ENCODE measurements around the gene MTERF4.

MTERF4 gene

GRCh38 chr2:241069821-241070281, 32.2 kb downstream of the MTERF4 start:
- no peak overlapping the region for H3K4me3 ChIP-seq (replicated peaks; ENCODE audit: low read depth, low read length)
- DNase-seq (ENCODE audit: extremely low read depth, low read depth) = no peak
- no peak for TF ChIP-seq CTCF (IDR thresholded peaks at IDR 0.05; ENCODE audit: low read depth, low read length, missing control alignments)

- no peak for DNase-seq (ENCODE audit: extremely low read depth, low read depth)
- no peak for TF ChIP-seq CTCF (IDR thresholded peaks at IDR 0.05; ENCODE audit: low read depth, low read length, missing control alignments)
- H3K4me3 ChIP-seq (replicated peaks; ENCODE audit: low read depth, low read length) = no peak overlapping the region
These were observed 32.9 kb downstream of the MTERF4 start for GRCh38 chr2:241068942-241069810.

GRCh38 chr2:241068136-241068941, 33.7 kb downstream of the MTERF4 start:
- no peak overlapping the region for H3K4me3 ChIP-seq (replicated peaks; ENCODE audit: low read depth, low read length)
- TF ChIP-seq CTCF (IDR thresholded peaks at IDR 0.05; ENCODE audit: low read depth, low read length, missing control alignments) = no peak
- DNase-seq (ENCODE audit: extremely low read depth, low read depth) = no peak

GRCh38 chr2:241067501-241068135, 34.5 kb downstream of the MTERF4 start:
- H3K4me3 ChIP-seq (replicated peaks; ENCODE audit: low read depth, low read length) = no peak overlapping the region
- TF ChIP-seq CTCF (IDR thresholded peaks at IDR 0.05; ENCODE audit: low read depth, low read length, missing control alignments) = no peak
- DNase-seq (ENCODE audit: extremely low read depth, low read depth) = no peak

GRCh38 chr2:241066893-241067341, 35.2 kb downstream of the MTERF4 start:
- no peak for TF ChIP-seq CTCF (IDR thresholded peaks at IDR 0.05; ENCODE audit: low read depth, low read length, missing control alignments)
- H3K4me3 ChIP-seq (replicated peaks; ENCODE audit: low read depth, low read length) = no peak overlapping the region
- DNase-seq (ENCODE audit: extremely low read depth, low read depth) = no peak

GRCh38 chr2:241066171-241066892, 35.8 kb downstream of the MTERF4 start:
- no peak for DNase-seq (ENCODE audit: extremely low read depth, low read depth)
- no peak for TF ChIP-seq CTCF (IDR thresholded peaks at IDR 0.05; ENCODE audit: low read depth, low read length, missing control alignments)
- no peak overlapping the region for H3K4me3 ChIP-seq (replicated peaks; ENCODE audit: low read depth, low read length)
